ENCODE data around the gene CRY2. TPM values are rescaled to one million over a fixed set of nuclear protein-coding genes. Genes with fewer than 3 reads are reported as not detected.

CRY2 gene
- total RNA-seq, 1 donor from 2014 or later: 23.8 TPM

DNA sequence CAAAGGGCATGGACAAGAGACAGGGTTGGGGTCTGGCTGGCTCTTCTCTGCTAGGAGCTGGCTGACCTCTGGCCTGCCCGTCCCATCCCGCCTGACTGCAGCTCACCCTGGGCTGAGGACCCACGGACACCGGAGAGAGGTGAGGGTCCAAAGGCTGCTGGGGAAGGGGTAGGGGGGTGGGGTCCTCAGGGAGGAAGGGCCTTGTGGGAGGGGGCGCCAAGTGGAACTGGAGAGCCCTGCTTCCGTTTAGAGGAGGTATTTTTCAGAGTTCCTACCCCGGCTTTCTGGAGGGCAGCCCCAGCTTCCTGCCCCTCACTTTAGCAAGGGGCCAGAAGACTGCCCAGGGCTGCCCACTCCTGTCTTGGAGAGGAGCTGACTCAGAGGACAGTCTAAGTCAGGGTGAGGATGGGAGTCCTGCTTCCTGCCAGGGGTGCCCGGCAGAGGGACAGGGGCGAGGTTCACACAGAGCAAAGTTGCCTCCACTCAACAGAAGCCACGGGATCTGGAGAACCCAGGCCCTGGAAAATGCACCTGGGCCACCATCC, 82.3 kb downstream of the CRY2 start:
- H3K27me3 Mint-ChIP-seq (ENCODE audit: low read depth): peaks cover 23% of the 10 kb centered on the region
- H3K36me3 Mint-ChIP-seq (ENCODE audit: low read depth): no peaks in the 10 kb centered on the region
- H3K9me3 Mint-ChIP-seq: no peaks in the 10 kb centered on the region
- no peak overlapping the region for H3K27ac Mint-ChIP-seq (ENCODE audit: unreplicated experiment)
- TF ChIP-seq, protein P1, sequence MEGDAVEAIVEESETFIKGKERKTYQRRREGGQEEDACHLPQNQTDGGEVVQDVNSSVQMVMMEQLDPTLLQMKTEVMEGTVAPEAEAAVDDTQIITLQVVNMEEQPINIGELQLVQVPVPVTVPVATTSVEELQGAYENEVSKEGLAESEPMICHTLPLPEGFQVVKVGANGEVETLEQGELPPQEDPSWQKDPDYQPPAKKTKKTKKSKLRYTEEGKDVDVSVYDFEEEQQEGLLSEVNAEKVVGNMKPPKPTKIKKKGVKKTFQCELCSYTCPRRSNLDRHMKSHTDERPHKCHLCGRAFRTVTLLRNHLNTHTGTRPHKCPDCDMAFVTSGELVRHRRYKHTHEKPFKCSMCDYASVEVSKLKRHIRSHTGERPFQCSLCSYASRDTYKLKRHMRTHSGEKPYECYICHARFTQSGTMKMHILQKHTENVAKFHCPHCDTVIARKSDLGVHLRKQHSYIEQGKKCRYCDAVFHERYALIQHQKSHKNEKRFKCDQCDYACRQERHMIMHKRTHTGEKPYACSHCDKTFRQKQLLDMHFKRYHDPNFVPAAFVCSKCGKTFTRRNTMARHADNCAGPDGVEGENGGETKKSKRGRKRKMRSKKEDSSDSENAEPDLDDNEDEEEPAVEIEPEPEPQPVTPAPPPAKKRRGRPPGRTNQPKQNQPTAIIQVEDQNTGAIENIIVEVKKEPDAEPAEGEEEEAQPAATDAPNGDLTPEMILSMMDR (conservative IDR thresholded peaks at IDR 0.05): no peak
- no peak for DNase-seq (ENCODE audit: low read depth, low spot score)
- no peak overlapping the region for H3K4me3 Mint-ChIP-seq
- H3K4me1 Mint-ChIP-seq: no peaks in the 10 kb centered on the region

DNA sequence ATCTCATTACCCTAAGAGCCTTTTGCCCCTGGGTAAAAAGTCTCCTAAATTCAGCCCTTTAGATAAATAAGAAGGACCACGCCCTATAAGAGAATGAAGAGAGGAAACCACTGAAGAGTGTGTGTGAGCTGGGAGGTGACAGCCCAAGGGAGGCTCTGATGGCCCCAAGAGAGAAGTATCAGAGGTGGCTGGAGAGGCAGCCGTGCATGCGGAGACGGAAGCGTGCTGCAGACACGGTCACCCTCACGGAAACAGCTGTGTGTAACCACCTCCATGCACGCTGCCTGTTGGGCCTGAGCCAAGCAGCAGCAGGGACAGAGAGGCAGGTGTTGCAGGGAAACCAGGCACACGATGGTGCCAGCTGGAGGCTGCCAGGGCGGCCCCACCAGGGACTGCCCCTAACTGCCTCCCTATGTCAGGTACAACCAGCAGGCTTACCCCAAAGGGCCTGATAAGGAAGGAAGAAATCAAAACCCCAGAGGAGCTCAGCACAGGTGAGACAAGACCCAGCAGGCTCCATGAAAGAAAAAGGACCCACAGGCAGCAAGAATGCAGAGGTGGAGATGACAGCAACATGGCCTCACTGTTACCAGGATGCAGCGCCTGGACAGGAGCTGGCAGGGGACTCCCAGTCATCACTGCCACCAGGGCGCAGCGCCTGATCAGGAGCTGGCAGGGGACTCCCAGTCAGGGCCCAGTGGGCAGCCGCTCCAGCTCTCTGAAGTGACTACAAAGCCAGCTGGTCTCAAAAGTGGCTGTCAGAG, 82.9 kb downstream of the CRY2 start:
- TF ChIP-seq, protein P1 (conservative IDR thresholded peaks at IDR 0.05): no peak
- no peaks in the 10 kb centered on the region for H3K36me3 Mint-ChIP-seq (ENCODE audit: low read depth)
- H3K27ac Mint-ChIP-seq (ENCODE audit: unreplicated experiment): no peak overlapping the region
- H3K9me3 Mint-ChIP-seq: no peaks in the 10 kb centered on the region
- H3K27me3 Mint-ChIP-seq (ENCODE audit: low read depth): peaks cover 16% of the 10 kb centered on the region
- H3K4me3 Mint-ChIP-seq: no peak overlapping the region
- DNase-seq (ENCODE audit: low read depth, low spot score): no peak
- H3K4me1 Mint-ChIP-seq: no peaks in the 10 kb centered on the region

DNA sequence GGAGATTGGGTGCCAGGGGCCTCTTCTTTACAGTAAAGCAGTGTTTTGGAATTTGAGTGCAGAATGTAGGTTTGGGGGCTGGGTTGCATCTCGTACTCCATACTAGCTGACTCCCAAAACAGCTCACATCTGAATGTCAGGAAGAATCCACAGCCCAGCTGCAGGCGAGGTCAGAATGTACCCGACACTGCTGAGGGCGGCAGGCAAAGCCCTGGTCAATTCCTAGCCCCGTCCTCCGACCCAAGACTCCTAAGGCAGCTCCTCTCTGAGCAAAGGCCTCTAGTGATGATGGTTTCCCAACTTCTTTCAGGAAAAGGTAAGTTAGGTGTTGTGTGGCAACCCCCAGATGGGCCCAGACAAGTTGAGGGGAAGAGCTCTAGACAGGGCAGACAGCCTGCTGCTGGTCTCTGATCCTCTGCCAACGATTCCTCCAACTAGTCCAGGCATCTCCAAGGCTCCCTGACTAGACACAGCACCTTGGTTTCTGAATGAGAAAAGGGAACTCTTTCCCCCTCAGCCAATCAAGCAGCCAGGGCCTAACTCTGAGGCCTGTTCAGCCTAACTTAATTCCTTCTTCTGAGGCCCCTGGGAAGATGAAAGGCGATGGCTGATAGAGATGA, 83.8 kb downstream of the CRY2 start:
- TF ChIP-seq, protein P1 (conservative IDR thresholded peaks at IDR 0.05): no peak
- Mint-ChIP-seq H3K36me3 (ENCODE audit: low read depth) (no peaks in the 10 kb centered on the region), H3K27ac (ENCODE audit: unreplicated experiment) (no peak overlapping the region), H3K27me3 (ENCODE audit: low read depth) (peaks cover 8% of the 10 kb centered on the region), H3K4me3 (no peak overlapping the region), H3K9me3 (no peaks in the 10 kb centered on the region), H3K4me1 (no peaks in the 10 kb centered on the region)
- DNase-seq (ENCODE audit: low read depth, low spot score): no peak

- H3K36me3 Mint-ChIP-seq (ENCODE audit: low read depth): no peaks in the 10 kb centered on the region
- H3K27me3 Mint-ChIP-seq (ENCODE audit: low read depth): peaks cover 8% of the 10 kb centered on the region
- H3K27ac Mint-ChIP-seq (ENCODE audit: unreplicated experiment): no peak overlapping the region
- DNase-seq (ENCODE audit: low read depth, low spot score): no peak
- no peaks in the 10 kb centered on the region for H3K9me3 Mint-ChIP-seq
- no peak overlapping the region for H3K4me3 Mint-ChIP-seq
- TF ChIP-seq, protein P1 (conservative IDR thresholded peaks at IDR 0.05): no peak
- no peaks in the 10 kb centered on the region for H3K4me1 Mint-ChIP-seq
Observed at GRCh38 chr11:45931739-45932138, 84.5 kb downstream of the CRY2 start.

DNA sequence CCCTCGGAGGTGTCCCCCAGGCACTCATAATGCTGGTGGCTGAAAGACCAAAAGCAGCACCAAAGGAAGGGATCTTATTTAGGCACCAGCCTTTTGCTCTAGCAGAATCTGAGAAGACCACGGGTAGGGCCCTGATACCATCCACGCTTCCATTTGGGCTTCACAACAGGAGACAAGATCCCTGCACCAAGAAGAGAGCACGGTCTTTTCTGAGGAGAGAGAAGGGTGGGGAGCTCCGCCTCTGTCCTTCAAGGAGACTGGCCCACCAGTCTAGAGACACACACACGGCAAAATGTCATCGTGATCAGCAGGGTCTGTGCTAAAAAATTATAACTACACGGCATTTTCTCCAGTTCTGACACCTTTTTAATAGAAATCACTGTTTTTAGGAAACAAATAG, 84.9 kb downstream of the CRY2 start:
- Mint-ChIP-seq H3K9me3 (no peaks in the 10 kb centered on the region), H3K4me3 (no peak overlapping the region), H3K4me1 (no peaks in the 10 kb centered on the region), H3K36me3 (ENCODE audit: low read depth) (no peaks in the 10 kb centered on the region), H3K27me3 (ENCODE audit: low read depth) (peaks cover 5% of the 10 kb centered on the region), H3K27ac (ENCODE audit: unreplicated experiment) (no peak overlapping the region)
- TF ChIP-seq, protein P1 (conservative IDR thresholded peaks at IDR 0.05): no peak
- no peak for DNase-seq (ENCODE audit: low read depth, low spot score)

Other genes starting within 250 kb of the CRY2 start
- gene CHST1, start 181.9 kb upstream of the CRY2 start, total RNA-seq: 1.1 and 1.3 TPM in 2 replicates
- gene SLC35C1, start 42.3 kb upstream of the CRY2 start, total RNA-seq: 12.9 and 13.3 TPM in 2 replicates
- gene MAPK8IP1, start 38.2 kb downstream of the CRY2 start, total RNA-seq: 36.6 and 38.7 TPM in 2 replicates
- 2.5 and 3.3 TPM in 2 replicates for gene FREY1, start 59.8 kb downstream of the CRY2 start, total RNA-seq
- gene PEX16, start 70.4 kb downstream of the CRY2 start, total RNA-seq: 27.6 and 29.6 TPM in 2 replicates
- gene LARGE2, start 75.2 kb downstream of the CRY2 start, total RNA-seq: 0.48 TPM in 1 of 2 replicates, not detected in the other

All from neural crest cell (in vitro differentiated cells).